Uterus (tissue), 4 donors: Measurements from ENCODE around the gene HERPUD2. TPM values are rescaled to one million over a fixed set of nuclear protein-coding genes. Genes with fewer than 3 reads are reported as not detected.

Source experiments
- DNase-seq, 2 donors: peaks; one replicate each; pipeline ENCODE4 v3.0.0-alpha.2; 2019 to 2020
- H3K27ac ChIP-seq, 2 donors: fragments of 200-600 bp; sonication (generic); 1 replicate in 1 of 2; 2 replicates in 1 of 2; pipeline ENCODE4 v1.5.1; 2016 to 2018
- H3K27me3 ChIP-seq, 2 donors: fragments of 200-600 bp; sonication (generic); one replicate each; pipeline ENCODE4 v1.5.1; 2018 to 2019; ENCODE audit warnings: control low read depth in 1 of 2
- H3K36me3 ChIP-seq, 2 donors: fragments of 200-600 bp; sonication (generic); one replicate each; pipeline ENCODE4 v1.5.1; 2019; ENCODE audit warnings: control low read depth in 1 of 2
- H3K4me1 ChIP-seq, 2 donors: fragments of 200-600 bp; sonication (generic); one replicate each; pipeline ENCODE4 v1.5.1; 2018 to 2019; ENCODE audit warnings: control low read depth in 1 of 2
- H3K4me3 ChIP-seq, 2 donors: fragments of 200-600 bp; sonication (generic); 1 replicate in 1 of 2; 2 replicates in 1 of 2; pipeline ENCODE4 v1.5.1; 2018 to 2019; ENCODE audit warnings: mild to moderate bottlenecking in 1 of 2
- H3K9me3 ChIP-seq, 2 donors: fragments of 200-600 bp; sonication (generic); one replicate each; pipeline ENCODE4 v1.5.1; 2019; ENCODE audit warnings: control low read depth in 1 of 2
- POLR2A ChIP-seq, 2 donors: fragments of 450-650 bp; IDR thresholded peaks; one replicate each; pipeline ENCODE4 v1.6.1; 2016; ENCODE audit warnings: antibody characterized with exemption in 2 of 2, mild to moderate bottlenecking in 1 of 2, moderate library complexity in 1 of 2
- intact Hi-C: fragments of 100-400 bp; cut with DNase I; formaldehyde crosslinking; loops from one replicate; pipeline ENCODE4 v1.15.1; 2023; ENCODE audit warnings: low total_unique reads
- total RNA-seq, 4 donors: library from RNA; depleted of rRNA in 3 of 4; stranded (reverse); fragments of >200 nt in 3 of 4; gene quantifications; one replicate each; pipeline versions ENCODE4 v1.1.0 to v1.2.4, GENCODE V29; 2014 to 2023
- TF ChIP-seq, protein P1 (sequence below), 4 experiments: fragments of 200-600 bp in 2 of 4; fragments of 450-650 bp in 2 of 4; sonication (generic) in 2 of 4; IDR thresholded peaks; one replicate each; pipeline ENCODE4 v1.5.1; 2016 to 2019; ENCODE audit warnings: antibody characterized with exemption in 4 of 4, mild to moderate bottlenecking in 2 of 4, moderate library complexity in 1 of 4
- donor health status: DM: yes; HTN: yes; CAD: no.

Gene HERPUD2
- total RNA-seq, 4 donors from 2014 or later = 27.7 to 49.6 (median 40.6) TPM

DNA sequence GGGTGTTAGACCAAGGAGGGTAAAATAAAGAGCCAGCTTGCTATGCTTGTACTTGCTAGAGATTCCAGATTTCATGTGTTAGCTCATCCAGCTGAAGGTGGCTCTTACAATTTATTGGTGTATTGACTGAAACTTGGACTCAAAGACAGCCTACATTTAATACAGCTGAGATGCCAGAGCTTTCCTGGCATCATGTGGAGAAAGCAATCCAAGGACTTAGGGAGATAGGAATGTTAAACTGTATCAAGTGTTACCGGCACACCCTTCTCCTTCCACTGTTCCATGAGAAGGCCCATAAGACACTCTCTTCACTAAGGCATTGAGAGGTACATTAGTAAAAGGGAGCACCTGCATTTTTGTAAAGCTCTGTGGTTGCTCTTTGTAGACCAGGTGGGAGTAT is 9.3 kb upstream of the HERPUD2 start:
- H3K27ac ChIP-seq = no peak overlapping the region
- no peak for TF ChIP-seq POLR2A (IDR thresholded peaks at IDR 0.05)
- TF ChIP-seq, protein P1, sequence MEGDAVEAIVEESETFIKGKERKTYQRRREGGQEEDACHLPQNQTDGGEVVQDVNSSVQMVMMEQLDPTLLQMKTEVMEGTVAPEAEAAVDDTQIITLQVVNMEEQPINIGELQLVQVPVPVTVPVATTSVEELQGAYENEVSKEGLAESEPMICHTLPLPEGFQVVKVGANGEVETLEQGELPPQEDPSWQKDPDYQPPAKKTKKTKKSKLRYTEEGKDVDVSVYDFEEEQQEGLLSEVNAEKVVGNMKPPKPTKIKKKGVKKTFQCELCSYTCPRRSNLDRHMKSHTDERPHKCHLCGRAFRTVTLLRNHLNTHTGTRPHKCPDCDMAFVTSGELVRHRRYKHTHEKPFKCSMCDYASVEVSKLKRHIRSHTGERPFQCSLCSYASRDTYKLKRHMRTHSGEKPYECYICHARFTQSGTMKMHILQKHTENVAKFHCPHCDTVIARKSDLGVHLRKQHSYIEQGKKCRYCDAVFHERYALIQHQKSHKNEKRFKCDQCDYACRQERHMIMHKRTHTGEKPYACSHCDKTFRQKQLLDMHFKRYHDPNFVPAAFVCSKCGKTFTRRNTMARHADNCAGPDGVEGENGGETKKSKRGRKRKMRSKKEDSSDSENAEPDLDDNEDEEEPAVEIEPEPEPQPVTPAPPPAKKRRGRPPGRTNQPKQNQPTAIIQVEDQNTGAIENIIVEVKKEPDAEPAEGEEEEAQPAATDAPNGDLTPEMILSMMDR (IDR thresholded peaks at IDR 0.05) = no peak
- intact Hi-C loops = no loop called here
- DNase-seq = no peak
- H3K36me3 ChIP-seq = no peaks in the 10 kb centered on the region
- H3K9me3 ChIP-seq = no peaks in the 10 kb centered on the region
- H3K27me3 ChIP-seq = no peaks in the 10 kb centered on the region
- no peaks in the 10 kb centered on the region for H3K4me1 ChIP-seq
- H3K4me3 ChIP-seq = no peak overlapping the region

DNA sequence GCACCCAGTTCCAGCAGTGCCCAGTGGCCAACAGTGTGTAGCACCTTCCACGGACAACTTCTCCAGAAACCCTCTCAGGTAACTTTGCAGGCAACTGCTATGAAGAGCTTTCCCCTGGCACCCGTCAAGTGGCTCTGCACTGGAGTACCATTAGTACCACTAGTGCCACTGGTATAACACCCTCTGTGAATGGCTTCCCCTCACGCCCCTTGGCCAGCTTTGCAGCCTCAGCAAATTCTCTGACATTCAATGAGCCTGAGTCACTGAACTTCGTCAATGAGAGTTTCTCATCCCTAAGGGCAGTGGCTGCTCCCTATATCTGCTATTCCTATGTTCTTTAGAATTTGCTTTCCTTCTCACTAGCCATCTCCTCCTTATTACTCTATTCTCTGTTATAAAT is 7.6 kb upstream of the HERPUD2 start:
- H3K36me3 ChIP-seq = no peaks in the 10 kb centered on the region
- intact Hi-C loops = no loop called here
- TF ChIP-seq, protein P1 (IDR thresholded peaks at IDR 0.05) = no peak
- TF ChIP-seq POLR2A (IDR thresholded peaks at IDR 0.05) = no peak
- no peak overlapping the region for H3K4me3 ChIP-seq
- no peak for DNase-seq
- no peak overlapping the region for H3K27ac ChIP-seq
- no peaks in the 10 kb centered on the region for H3K27me3 ChIP-seq
- no peaks in the 10 kb centered on the region for H3K9me3 ChIP-seq
- H3K4me1 ChIP-seq = no peaks in the 10 kb centered on the region

DNA sequence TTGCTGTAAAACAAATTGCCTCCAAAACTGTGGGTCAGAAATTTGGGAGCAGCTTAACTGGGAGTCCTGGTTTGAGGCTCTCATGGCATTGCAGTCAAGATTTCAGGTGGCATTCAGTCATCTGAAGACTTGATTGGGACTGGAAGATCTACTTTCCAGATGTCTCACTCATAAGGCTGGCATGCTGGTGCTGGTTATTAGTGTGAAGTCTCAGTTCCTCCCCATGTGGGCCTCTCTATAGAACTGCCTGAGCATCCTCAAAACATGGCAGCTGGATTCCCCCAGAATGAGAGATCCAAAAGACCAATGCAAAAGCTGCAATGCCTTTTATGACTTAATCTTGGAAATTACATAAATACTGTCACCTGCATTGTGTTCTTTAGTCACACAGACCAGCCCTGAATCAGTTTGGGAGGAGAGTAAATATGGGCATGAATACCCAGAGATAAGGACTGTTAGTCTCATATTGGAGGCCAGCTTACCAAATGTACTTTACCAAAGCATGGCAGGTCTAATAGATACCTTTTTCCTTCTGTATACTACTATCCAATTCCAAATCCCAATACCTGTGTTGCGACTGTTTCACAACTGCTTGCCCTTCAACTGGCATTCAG is 6.5 kb upstream of the HERPUD2 start:
- no peak for DNase-seq
- H3K27ac ChIP-seq = no peak overlapping the region
- intact Hi-C loops = no loop called here
- no peaks in the 10 kb centered on the region for H3K4me1 ChIP-seq
- TF ChIP-seq POLR2A (IDR thresholded peaks at IDR 0.05) = no peak
- TF ChIP-seq, protein P1 (IDR thresholded peaks at IDR 0.05) = no peak
- no peaks in the 10 kb centered on the region for H3K9me3 ChIP-seq
- no peaks in the 10 kb centered on the region for H3K27me3 ChIP-seq
- no peaks in the 10 kb centered on the region for H3K36me3 ChIP-seq
- no peak overlapping the region for H3K4me3 ChIP-seq

DNA sequence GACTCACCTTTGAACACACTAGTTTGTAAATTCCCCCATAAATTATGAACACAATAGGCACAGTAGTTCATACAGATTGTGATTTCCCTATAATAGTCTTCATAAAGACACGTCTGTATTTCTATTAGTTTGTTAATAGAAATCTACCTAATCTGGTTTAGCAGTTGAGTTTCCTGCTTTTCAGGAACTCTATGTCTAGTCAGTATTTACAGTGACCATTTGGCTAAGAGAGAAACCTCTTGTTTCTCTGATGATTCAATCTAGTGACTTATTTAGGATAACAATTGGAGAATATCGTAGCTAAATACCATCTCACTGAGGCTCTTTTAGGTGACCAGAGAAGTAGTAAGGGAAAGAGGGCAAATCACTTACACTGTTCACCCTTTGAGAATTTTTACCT is 5.9 kb upstream of the HERPUD2 start:
- no peak for TF ChIP-seq POLR2A (IDR thresholded peaks at IDR 0.05)
- Histone ChIP-seq H3K36me3 (no peaks in the 10 kb centered on the region), H3K9me3 (no peaks in the 10 kb centered on the region), H3K4me1 (no peaks in the 10 kb centered on the region), H3K4me3 (no peak overlapping the region), H3K27me3 (no peaks in the 10 kb centered on the region), H3K27ac (no peak overlapping the region)
- intact Hi-C loops = no loop called here
- no peak for DNase-seq

DNA sequence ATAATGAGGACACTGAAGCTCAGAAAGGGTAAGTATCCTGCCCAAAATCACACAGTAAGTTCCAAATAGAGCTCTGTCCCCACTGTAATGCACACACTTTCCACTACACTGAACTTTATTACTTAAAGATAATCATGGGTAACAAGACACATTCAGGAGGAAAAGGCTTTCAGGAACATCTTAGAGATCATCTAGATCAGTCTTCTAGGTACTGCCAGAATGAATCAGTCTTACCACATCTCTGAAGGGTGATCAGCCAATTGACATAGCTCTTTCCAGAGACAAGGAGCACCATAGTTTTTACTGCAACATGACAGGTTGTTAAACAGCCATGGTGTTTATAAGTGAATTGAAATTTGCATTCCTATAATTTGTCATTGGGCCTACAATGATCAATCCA is 5.4 kb upstream of the HERPUD2 start:
- no peaks in the 10 kb centered on the region for H3K9me3 ChIP-seq
- intact Hi-C loops = no loop called here
- no peaks in the 10 kb centered on the region for H3K27me3 ChIP-seq
- no peaks in the 10 kb centered on the region for H3K4me1 ChIP-seq
- no peak overlapping the region for H3K4me3 ChIP-seq
- TF ChIP-seq POLR2A (IDR thresholded peaks at IDR 0.05) = no peak
- TF ChIP-seq, protein P1 (IDR thresholded peaks at IDR 0.05) = no peak
- no peaks in the 10 kb centered on the region for H3K36me3 ChIP-seq
- H3K27ac ChIP-seq = no peak overlapping the region
- DNase-seq = no peak
